Stimulated activated CD4-positive, alpha-beta T cell treated with anti-CD3 and anti-CD28 coated beads, Interleukin-2, amount 100 ng/mL, for 24 hours (primary cell): Measurements from ENCODE around the gene ANAPC13.

Experiments used
- DNase-seq, 2 donors: peaks; one replicate each; pipeline ENCODE4 v3.0.0-alpha.2; 2020

ANAPC13 gene

DNA sequence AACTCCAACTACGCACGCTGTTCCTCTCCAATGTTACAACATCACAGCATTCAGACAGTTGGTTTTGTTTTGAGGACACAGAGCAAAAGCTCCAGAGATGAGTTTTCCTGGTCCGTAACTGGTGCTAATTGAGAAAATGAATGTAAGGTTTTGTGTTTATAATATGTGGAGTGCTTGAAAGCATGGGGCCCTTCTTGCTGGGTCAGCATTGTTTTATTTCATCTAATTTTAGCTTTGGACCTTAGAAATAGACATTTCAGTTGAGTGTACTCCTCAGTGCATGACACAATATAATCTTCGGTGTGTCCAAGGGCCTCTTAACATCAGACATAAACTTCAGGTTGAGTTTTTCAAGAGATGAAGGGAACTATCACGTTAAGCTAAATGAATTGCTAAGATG lies 37.1 kb downstream of the ANAPC13 start:
- no peak for DNase-seq

DNA sequence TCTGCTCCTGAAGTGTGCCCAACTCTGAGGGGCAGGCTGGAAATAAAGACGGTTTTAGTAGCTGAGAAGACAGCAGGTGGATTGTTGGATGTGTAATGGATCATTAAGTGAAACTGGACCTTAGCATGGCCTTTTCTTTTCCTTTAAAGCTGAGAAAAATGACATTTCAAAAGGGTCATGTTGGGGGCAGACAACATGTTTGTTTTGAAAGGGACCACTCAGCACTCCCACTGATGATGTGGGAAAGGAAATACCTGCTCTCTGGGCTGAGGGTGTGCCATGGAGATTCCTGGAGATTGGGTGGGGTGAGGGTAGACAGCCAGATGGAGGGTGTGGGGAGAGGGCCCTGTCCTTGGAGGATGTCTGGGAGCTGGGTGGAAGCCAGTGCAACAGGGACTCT lies 38.4 kb downstream of the ANAPC13 start:
- no peak for DNase-seq

DNA sequence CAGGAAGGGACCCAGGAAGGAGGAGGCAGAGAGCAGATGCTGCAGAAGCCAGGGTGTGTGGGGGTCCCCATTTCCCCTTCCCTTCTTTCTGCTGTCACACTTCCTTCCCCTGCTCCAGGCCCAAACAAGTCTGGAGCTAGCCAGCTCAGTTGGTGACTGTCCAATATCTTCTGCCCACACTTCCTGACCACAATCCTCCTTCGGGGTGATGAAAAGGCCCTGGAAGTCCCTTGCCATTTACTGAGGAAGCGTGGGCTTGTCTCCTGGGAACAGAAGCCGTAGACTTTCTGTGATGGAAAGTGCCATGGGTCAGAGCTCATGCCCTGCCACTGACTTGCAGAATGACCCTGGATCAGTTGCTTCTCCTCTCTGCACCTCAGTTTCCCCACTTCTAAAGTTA lies 39.0 kb downstream of the ANAPC13 start:
- no peak for DNase-seq

DNA sequence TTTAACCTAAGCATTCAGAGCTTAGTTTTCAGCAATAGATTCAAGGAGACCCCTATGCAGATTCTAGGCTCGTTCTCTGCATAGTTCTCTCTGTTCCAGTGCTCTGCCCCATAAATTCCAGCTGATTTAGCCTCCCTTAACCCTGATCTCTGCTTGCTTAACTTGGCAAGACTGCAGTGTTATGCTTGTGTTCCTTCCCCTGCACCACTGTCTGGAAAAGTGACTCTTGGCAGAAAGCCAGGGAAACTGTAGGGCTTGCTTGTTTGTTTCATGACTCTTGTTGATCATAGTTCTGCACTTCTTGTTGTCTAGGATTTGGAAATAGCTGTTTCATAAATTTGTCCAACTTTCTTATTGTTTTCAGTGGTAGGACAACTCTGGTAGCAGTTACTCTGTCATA lies 40.1 kb downstream of the ANAPC13 start:
- no peak for DNase-seq

DNA sequence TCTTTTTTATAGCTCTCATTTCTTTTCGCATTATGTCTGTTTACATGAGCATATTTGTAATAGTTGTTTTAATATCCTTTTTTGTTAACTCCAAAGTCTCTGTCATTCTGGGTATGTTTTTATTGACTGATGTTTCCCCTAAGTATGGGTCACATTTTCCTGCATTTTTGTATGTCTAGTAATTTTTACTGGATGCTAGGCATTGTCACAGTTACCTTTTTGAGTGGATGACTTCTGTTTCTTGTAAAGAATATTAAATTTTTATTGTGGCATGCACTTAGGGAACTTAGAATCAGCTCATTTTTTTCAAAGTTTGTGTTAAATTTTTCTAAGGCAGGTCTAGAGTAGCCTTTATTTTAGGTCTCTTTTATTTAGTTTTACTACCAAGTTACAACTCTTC lies 40.7 kb downstream of the ANAPC13 start:
- no peak for DNase-seq

DNA sequence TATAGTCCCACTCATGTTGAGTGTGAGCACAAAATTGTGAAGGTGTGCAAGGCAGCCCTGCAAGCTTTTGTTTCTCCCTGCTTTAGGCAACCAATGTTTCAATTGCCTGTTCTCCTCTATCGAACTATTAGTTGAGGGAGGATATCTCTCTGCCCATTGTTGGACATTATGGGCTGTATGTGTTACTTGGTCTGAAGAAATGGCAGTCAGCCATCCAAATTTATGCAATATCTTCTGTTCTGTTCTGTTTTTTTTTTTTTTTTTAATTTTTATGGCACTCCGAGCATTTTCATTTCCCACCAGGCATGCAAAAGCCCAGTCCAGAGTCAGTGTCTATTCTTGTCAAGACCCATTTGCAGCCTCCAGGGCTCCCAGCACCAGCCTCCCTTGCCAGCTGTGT lies 44.0 kb downstream of the ANAPC13 start:
- no peak for DNase-seq

DNA sequence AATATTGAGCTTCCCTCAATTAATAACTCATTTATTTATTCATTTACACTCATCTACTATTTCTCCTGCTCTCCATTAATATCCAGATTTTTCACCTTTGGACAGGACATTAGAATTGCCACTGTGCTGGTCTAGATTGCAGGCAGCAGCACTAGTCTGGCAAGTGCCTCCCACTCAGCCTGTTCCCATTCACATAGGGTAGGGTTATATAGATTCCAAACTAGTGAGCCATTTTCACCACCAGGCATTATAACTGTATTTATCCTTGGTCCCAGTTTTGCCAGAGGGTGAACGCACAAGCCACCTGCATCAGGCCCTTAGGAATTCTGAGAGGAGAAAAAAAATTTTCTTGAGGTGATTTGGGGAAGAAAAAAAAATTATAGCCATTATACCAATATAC lies 44.5 kb downstream of the ANAPC13 start:
- DNase-seq, result no peak

DNA sequence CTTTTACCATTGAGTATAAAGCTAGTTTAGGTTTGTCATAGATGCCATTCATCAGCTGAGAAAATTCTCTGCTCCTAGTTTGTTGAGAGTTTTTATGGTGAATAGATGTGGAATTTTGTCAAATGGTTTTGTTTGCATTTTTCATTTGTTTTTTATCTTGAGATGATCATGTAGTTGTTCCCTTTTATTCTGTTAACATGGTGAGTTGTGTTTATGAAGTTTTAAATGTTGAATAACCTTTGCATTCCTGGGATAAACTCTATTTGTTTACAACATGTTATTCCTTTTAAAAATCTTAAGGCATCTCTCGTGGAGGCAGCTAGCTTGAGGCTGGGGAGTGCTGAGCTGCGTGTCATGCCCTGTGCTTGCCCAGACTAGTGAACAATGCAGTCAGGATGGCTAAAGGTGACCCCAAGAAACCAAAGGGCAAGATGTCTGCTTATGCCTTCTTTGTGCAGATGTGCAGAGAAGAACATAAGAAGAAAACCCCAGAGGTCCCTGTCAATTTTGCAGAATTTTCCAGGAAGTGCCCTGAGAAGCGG lies 48.5 kb downstream of the ANAPC13 start:
- DNase-seq, result no peak

DNA sequence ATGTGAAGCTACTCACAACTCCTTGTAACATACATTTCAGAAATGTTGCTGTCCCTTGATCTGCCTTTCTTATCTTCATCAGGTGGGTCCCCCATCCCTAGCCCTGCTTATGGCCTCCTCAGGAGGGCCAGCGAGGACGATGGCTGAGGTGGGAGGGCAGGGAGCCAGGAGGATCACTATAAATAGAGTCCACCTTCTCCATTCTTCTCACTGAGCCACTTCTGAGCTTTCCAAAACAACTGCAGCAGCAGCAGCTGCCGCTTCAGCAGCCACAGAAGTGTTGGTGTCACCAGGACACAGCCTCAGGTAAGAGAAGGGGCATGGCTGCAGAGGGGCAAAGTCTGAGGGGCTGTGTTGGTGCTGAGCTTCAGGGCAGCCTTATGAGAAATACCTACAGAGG lies 53.5 kb downstream of the ANAPC13 start:
- DNase-seq, result no peak

DNA sequence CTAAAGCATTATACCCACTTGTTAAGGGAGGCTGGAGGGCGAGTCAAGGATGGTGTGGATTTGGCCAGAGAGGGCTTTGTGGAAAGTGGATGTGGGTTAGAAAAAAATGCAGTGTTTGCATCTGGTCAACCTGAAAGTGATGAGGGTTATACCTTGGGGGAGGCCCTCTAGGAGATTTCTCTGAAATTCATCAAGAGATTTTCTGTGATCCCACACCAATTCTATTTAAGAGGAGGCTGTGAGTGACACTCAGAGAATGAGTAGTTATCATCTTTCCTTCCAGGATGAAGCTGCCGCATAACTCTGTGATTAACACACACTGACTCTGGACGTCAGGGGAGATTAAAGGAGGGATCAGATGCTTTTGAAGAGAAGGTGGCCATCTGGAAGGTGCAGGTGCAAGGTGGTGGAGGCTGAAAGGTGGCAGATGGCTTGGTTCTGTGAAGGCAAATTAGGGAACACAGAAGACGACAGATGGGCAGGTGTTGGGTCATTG lies 54.8 kb downstream of the ANAPC13 start:
- no peak for DNase-seq

DNA sequence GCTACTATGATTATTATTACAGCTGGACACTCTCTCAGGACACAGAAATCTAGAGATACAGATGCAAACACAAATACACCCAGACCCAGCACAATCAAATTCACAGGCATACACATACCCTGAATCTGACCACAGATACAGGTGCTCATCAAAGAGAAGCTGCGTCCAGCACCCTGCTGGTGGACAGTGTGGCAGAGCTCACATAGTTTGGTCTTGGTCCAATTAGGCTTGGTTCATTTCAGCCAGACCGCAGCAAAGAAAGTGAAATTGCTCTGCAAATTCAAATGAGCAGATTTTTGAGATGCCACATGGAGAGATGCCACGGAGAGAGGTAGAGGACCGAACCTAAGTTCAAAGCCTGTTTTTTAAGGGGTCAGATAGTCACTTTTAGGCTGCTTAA lies 55.6 kb downstream of the ANAPC13 start:
- DNase-seq, result no peak

DNA sequence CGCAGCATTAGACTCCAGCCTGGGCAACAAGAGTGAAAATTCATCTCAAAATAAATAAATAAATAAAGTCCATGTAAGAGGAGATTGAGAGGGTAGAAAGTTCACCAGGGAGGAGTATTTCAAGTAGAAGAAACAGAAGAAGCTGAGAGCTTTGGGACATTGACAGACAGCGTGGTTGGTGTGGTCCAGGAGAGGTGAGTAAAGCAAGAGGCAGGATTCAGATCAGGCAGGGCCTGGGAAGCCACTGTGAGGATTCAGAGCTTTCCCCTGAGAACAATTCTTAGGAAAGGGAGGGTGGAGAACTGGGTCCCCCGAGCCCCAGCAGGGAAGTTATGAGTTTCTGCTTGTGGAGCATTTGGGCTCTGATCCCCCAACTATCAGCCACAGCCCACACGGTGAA lies 57.4 kb downstream of the ANAPC13 start:
- no peak for DNase-seq
